ENCODE results near the gene PRKG1.

PRKG1 gene

GRCh38 chr10:51615764-51616298 is 541.5 kb downstream of the PRKG1 start:
- DNase-seq: no peak

DNA sequence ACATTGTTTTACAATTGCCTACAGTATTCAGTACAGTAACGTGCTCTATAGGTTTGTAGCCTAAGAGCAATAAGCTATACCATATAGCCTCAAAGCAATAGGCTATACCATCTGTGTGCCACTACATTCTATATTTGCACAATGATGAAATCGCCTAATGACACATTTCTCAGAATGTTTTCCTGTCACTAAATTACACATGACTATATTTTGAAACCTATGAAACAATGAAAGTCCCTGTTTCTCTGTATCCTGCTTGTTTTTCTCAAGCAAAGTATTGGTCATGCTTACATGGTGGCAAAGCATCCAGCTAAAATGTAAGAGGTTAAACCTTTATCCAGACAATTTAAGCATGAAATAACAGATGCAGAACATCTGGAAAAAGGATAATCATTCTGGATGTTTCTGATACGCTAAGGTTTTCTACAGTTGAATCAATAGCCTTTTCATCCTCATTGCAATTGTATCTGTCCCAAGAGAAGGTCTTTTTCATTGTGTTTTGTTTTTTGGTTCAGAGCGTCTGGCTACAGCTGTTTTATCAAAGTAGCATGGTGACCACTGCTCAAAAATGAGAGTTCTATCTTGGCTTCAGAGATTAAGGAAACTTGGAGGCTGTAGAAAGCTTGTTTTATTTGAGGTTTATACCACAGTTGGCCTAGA is 543.4 kb downstream of the PRKG1 start:
- no peak for DNase-seq

DNA sequence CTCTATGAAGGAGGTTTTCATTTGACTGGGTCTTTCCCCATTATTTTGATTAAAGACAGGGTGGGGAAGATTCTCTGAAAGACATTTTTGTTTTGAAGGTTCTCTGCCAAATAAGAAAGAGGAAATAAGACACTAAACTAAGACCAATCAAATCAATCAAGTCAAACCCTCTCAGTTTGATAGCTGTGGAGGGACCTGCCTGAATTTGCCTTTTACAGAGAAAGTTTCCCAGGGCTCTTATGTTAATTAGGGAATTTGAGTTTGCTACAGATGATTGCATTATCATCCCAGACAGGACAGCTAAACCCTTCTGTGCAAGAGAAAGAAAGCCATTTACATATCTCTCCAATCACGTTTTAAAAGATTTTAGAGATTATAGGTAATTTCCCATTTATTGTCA is 545.1 kb downstream of the PRKG1 start:
- no peak for DNase-seq

DNA sequence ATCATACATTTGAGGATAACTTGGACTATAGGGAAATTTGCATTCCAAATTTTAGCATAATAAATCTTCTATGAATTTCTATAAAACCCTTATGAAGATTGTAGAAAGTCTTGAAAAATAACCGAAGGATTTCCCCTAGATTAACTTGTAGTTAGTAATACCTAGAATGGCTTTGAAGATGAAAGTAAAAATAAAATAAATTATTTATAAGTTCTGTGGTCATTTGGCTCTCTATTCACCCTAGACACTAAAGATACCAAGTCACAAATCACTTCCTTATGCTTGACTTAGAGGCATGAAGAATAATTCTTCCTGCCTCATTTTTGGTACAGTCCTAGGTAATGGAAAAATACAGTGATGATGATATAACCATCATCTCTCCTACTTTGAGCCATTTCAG is 545.8 kb downstream of the PRKG1 start:
- no peak for DNase-seq

GRCh38 chr10:51624013-51624412 is 549.7 kb downstream of the PRKG1 start:
- no peak for DNase-seq

DNA sequence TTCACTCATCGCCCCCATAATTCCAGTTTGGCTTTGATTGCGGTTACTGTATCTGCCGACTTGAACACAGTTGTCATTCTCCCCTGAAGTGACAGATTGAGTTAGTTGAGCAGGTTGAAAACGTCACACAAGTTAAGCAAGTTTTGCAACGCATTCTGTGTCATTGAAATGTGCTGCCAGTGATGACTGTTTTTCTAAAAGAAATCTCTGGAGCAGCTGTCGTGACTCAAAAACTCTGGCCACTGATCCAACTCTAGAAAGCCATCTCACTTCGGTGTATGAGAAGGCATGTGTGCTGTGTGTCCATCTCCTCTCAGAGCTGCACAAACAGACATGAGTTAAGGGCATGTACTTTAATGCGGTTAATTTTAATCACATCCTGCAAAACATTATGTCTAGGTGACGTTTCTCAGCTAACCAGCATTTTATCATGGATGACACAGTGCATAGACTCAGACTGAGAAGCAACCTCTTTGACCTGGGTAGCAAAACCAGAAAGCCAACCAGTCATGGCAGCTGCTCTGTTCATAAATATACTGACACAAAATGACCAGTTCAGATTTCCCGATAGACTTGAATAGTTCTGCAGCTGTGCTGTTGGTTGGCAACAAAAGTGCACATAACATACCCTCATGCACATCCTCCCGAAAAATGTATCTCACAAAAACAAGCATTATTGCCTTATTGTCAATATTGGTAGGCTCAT is 555.8 kb downstream of the PRKG1 start:
- no peak for DNase-seq

DNA sequence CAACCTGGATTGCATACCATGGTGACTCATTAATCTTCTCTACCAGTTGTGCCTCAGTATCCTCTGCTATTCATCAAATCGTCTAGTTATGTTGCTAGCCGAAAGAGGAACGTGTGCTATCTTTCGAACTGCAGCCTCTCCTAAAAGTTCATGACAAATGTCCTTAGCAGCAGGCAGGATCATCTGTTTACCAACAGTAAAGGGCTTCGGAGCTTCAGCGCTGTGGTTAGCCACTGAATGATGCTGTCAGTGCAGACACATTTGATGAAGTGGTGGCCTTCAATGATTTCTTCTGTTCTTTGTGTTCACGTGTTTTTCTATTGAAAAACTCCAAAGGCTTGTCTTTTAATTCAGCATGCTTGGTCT is 556.3 kb downstream of the PRKG1 start:
- no peak for DNase-seq

- DNase-seq: no peak
Observed at GRCh38 chr10:51635436-51635835, 561.1 kb downstream of the PRKG1 start.

DNA sequence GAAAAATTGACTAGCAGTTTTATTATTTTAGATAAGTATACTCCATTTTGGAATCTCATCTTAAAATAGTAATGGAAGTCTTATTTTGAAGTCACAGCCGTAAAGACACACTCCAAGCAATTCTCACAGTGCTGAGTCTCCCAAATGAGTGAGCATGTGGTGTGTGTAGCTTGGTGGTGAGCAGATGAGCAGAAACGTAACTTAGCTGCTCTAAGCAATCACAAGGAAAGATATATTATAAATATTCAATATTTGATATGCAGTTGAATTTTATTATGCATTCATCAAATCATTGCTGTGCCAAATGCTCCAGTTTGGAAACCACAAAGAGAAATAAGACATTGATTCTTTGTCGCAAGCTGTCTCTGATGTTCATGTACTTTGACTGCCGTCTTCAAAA is 563.9 kb downstream of the PRKG1 start:
- DNase-seq: no peak

DNA sequence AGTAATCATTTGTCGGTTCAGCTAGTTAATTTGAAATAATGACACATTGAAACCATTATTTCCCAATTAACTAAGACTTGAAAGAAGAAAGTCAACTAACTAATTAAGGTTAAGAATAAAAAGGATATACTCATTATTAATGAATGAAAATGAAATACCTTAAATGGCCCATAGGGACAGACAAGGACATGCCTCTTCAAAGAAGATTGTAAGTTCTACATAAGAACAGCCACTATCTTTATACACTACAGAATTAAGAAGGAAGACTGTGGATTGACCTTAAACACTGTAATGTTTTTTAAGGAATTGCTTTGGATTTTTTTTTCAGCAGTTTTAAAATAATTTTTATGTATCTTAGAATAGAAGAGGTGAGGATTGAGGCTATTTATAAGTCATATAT is 564.5 kb downstream of the PRKG1 start:
- no peak for DNase-seq

GRCh38 chr10:51640120-51640819 is 566.0 kb downstream of the PRKG1 start:
- DNase-seq: no peak

DNA sequence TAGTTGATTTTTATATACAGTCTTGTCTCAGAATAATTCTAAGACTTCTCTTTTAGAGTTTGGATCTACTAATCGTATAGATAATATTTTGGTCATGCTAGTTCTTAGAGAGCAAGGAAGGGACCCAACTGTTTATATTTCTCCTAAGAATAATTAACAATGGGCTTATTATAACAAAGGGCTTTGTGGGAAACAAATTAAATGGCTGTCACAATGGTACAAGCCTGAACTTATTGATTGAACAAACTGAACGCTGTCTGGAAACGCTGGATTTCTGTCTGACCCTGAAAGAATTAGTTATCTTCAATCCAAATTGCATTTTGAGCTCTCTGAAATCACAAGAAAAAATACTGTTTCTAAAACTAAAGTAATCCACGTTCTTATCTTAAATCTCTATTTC is 568.3 kb downstream of the PRKG1 start:
- DNase-seq: no peak

DNA sequence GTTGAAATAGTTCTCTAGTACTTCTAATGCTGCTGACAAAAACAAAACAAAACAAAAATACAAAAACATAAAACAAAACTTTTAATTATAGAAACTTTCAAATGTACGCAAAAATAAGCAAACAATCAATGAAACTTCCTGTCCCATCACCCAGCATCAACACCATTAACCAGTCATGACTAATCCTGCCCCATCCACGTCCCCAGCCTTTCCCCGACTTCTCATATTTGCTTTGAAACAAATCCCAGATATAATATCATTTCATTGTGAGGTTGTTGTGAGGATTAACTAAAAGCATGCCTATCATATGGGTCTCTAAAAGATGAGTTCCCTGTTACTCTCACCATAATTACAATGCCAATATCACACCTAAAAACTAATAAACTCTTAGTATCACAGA is 569.4 kb downstream of the PRKG1 start:
- no peak for DNase-seq

- DNase-seq: no peak
Observed at GRCh38 chr10:51649064-51649463, 574.8 kb downstream of the PRKG1 start.

DNA sequence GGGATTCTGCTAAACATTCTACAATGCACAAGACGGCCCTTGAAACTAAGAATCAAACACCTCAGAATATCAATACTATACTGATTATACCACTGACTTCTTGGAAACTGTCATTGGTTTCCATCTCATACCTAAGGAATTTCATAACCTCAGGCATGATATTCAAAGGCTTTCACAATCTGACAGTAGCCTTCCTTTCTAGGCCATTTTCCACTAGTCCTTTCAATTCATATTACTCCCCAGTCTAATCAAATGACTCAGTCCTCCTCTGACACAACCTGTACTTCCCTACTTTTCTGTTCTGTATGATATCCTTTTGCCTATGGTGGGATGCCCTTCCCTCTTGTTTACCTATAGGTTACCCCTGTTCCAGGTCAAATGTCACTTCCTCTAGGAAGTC is 576.8 kb downstream of the PRKG1 start:
- DNase-seq: no peak

DNA sequence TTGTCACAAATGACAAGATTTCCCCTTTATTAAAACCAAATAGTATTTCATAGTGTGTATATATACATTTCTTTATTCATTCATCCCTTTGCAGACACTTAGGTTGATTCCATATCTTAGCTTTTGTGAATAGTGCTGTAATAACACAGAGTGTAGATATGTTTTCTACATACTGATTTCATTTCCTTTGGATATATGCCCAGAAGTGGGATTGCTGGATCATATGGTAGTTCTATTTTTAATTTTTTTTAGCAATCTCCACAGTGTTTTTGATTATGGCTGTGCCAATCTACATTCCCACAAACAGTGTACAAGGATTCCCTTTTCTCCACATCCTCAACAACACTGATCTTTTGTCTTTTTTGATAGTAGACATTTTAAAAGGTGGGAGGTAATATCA is 578.7 kb downstream of the PRKG1 start:
- DNase-seq: no peak

GRCh38 chr10:51654918-51655317 is 580.6 kb downstream of the PRKG1 start:
- DNase-seq: no peak

DNA sequence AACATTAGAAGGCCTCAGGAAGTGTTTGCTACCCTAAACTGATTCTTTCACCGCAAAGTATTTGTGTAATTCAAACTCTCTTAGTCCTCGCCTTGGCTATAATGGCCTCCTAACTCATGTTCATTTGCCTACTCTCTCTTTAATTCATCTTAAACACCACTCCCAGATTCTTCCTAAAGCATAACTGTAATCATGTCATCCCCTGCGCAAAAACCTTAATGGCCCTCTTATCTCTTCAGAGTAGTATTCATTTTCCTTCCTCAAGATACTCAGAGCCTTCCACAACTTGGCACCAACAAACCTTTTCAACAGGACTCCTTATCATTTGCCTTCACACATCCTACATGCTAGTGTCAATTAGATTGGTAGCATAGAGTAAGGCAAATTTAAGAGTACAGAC is 582.2 kb downstream of the PRKG1 start:
- DNase-seq: no peak

GRCh38 chr10:51658000-51658399 is 583.7 kb downstream of the PRKG1 start:
- no peak for DNase-seq

DNA sequence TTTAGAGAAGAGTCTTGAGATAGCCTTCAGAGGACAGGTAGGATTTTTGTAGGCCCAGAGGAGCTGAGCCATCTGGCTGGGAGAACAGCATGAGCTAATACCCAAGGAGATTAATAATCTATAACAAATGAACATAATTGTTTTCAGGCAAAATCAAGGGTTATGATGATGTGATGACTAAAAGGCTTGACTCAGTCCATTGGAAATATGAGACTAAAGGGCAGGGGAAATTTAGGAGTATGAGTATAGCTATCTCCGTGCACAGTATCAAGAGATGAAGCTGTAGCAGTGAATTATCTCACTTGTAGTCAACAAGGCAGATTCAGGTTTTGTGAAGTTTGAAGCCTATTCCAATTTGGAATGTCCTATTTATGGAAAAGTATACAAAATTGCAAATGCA is 585.1 kb downstream of the PRKG1 start:
- no peak for DNase-seq

DNA sequence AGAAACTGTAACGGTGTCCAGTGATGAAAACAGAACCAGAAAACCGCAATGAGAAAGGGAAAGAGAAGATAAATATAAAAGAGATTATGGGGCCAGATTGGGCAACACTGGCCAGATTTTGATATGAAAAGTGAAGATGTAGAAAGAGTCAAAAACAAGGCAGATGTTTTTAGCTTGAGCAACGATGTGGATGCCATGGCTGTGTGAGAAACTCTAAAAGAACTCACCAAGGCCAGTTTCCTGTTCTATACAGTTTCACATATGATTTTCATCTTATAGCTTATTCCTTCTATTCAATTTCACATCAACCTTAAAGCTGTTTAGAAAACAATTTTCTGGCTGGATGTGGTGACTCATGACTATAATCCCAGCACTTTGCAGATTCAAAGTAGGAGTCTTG is 588.8 kb downstream of the PRKG1 start:
- no peak for DNase-seq

DNA sequence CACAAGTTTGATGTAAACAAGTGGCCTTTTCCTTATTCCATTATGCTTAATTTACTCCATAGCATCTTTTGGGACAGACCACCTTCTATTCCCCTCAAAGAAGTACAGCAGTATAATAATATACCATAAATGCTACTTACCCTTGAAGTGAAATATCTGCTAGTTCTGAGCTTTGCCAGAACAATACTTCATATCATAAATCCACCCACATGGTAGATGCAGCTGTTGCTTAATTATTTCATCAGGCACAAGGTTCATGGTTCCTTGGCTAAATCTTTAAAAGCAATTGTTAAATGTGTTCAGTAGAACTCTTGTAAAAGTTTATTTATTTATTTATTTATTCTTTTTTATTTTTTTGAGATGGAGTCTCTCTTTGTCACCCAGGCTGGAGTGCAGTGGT is 592.2 kb downstream of the PRKG1 start:
- DNase-seq: no peak

DNA sequence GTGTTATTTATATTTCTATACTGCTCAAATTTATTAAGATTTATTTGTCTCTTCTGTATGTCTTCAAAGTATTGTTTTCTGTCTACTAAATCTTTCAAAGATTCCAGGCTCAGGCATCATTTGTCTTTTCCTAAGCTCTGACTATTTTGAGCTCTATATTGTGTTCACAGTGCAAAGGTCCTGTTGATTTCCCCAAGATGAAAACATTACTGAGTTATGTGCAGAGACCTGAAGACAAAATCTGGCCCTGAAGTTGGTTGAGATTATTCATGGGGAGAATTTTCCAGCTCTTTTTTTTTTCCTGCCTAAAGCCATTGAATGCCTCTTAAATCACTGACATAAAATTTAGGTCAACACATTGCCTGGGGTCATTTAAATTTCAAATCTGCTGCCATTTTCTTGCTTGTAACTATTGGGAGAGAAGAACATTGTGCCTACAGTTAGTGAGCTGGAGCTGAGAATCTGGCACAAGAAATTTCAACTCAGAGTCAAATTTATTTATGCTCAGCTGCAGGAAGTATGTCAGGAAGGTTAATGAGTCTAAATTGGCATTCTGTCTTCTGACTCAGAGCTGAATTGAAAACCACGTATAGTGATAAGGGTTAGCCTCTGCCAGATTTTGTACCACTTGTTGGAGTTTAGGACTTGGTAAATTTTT is 593.5 kb downstream of the PRKG1 start:
- no peak for DNase-seq

DNA sequence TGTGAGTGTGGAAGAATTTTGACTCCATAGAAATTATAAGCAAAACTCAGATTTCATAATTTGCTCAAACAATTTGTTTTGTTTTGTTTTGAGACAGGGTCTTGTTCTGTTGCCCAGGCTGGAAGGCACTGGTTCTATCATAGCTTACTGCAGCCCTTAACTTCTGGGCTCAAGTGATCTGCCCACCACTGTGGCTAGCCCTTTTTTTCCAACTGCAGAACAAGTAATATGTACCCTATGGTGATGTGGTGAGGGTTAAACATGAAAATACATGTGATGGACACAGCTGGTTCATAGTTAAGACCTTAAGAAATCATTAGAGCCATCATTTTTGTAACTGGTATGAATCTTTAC is 594.0 kb downstream of the PRKG1 start:
- no peak for DNase-seq

Measured in DMS79 treated with DMSO at 0.1 percent for 48 hours (cell line).